Fibroblast of pulmonary artery (primary cell): ENCODE results near the gene MCTP2.

Source experiments
- DNase-seq: peaks from one replicate; pipeline ENCODE4 v3.0.0-alpha.2; 2010; ENCODE audit warnings: low read depth
- H3K4me3 ChIP-seq: replicated peaks from 2 replicates; pipeline ENCODE4 v1.5.1; 2011; ENCODE audit warnings: low read depth, mild to moderate bottlenecking, control low read depth, low read length, moderate library complexity
- TF ChIP-seq, protein P1 (sequence below): IDR thresholded peaks from 2 replicates; pipeline ENCODE4 v1.5.1; 2011; ENCODE audit warnings: mild to moderate bottlenecking, control low read depth, low read length, inconsistent platforms; ENCODE audit errors: missing control alignments

The MCTP2 gene

DNA sequence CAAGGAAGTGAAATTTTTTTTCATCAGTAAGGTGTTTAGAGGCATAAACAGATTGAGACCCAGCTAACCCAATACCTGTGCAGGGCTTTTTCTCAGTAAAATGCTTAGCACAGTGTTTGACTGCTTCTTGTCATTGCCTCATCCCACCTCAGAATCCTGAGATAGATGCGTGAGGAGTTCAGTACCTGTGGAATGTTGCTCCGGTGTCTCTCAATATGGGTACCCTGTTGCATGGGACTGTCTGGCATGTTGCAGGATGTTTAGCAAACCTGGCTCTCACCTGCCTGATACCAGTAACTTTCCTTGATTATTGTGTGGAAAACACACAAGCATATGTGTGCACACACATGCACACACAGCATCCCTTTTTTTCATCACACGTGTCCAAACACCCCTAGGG, 128.4 kb downstream of the MCTP2 start:
- no peak overlapping the region for H3K4me3 ChIP-seq
- DNase-seq, result no peak
- TF ChIP-seq, protein P1, sequence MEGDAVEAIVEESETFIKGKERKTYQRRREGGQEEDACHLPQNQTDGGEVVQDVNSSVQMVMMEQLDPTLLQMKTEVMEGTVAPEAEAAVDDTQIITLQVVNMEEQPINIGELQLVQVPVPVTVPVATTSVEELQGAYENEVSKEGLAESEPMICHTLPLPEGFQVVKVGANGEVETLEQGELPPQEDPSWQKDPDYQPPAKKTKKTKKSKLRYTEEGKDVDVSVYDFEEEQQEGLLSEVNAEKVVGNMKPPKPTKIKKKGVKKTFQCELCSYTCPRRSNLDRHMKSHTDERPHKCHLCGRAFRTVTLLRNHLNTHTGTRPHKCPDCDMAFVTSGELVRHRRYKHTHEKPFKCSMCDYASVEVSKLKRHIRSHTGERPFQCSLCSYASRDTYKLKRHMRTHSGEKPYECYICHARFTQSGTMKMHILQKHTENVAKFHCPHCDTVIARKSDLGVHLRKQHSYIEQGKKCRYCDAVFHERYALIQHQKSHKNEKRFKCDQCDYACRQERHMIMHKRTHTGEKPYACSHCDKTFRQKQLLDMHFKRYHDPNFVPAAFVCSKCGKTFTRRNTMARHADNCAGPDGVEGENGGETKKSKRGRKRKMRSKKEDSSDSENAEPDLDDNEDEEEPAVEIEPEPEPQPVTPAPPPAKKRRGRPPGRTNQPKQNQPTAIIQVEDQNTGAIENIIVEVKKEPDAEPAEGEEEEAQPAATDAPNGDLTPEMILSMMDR, result no peak

DNA sequence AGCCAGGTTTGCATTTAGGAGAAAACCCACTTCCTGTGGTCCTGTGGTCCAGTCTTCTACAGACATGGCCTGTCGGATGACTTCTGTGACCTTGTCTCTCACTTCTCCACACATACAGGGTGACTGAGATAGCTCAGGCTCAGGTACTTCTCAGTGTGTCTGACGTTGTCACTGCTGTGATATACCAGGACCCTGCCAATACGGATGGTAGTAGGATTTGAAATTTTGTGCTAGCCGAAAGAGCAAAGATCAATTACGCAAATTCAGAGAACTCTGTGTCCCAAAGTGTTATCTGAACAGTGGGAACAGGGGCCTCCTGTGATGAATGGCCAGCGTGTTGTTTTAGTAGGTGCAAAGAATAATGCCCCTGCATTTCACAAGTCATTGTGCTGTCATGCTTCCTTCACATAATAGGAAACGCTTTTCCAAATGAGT, 128.9 kb downstream of the MCTP2 start:
- DNase-seq, result no peak
- TF ChIP-seq, protein P1, result no peak
- H3K4me3 ChIP-seq, result no peak overlapping the region

DNA sequence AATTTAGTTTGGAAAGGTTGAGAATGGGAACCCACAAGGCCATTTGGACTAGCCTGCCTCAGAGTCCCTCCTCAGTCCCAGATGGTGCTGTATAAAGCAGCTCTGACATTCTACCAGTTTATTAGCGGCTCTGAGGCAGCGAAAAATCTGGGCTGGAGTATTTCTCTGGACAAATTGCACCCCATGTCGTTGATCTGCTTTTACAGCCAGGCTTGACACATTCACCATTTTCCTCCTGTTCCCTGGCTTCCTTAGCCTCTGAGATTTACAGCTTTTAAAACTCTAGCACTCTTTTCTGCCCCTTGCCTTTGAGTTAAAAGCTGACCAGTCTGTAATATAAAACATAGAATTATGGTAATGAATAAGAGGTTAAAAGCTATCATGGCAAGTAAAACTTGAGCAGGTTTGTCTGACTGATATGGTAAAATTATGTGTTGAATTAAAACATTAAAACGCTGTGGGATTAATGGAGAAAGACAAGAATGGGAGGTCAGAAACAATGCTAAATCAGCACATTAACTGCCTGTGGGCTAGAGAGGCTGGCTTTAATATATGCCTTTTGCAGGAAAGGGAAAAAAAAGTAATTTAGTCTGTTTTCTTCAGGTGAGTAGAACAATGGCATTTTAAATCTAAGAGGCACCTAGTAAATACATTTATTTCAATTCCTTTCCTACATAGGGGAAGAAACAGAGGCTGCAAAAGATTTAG, 131.2 kb downstream of the MCTP2 start:
- DNase-seq, result no peak
- H3K4me3 ChIP-seq, result no peak overlapping the region
- TF ChIP-seq, protein P1, result no peak

DNA sequence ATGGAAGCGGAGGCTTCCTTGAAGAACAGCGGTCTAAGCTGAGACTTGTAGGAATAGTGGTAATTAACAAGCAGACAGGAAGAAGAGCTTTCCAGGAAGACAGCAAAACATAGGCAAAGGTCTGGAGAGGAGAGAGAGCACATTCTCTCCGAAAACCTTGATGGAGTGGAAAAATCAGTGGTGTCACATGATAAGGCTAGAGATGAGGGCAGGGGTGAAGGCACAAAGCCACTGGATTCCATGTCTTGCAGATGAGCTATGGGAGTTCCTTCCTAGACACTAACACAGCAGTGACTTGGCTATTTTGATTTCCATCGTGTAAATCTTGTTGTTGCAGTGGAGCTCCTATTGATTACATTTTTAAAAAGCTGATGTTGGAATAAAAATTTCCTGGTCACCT, 132.0 kb downstream of the MCTP2 start:
- no peak for DNase-seq
- no peak overlapping the region for H3K4me3 ChIP-seq
- TF ChIP-seq, protein P1, result no peak

DNA sequence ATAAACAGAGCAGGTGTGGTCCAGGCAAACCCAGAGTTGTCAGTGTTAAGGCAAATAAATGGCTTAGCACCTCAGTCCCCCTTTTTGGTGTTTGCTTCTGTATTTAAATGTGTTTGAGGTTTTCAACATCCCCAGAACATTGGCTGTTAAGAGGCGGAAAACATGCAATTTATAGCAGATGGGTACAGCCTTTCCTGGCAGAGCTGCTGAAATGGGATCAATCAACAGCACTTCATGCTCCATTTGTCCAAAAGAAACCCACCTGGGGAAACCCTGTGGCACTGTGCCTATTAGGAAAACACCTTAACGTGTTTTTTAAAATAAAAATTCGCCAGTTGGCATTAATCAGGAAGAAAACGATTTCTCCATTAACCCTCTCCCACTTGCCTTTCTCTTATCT, 135.4 kb downstream of the MCTP2 start:
- H3K4me3 ChIP-seq, result no peak overlapping the region
- TF ChIP-seq, protein P1, result no peak
- DNase-seq, result no peak

DNA sequence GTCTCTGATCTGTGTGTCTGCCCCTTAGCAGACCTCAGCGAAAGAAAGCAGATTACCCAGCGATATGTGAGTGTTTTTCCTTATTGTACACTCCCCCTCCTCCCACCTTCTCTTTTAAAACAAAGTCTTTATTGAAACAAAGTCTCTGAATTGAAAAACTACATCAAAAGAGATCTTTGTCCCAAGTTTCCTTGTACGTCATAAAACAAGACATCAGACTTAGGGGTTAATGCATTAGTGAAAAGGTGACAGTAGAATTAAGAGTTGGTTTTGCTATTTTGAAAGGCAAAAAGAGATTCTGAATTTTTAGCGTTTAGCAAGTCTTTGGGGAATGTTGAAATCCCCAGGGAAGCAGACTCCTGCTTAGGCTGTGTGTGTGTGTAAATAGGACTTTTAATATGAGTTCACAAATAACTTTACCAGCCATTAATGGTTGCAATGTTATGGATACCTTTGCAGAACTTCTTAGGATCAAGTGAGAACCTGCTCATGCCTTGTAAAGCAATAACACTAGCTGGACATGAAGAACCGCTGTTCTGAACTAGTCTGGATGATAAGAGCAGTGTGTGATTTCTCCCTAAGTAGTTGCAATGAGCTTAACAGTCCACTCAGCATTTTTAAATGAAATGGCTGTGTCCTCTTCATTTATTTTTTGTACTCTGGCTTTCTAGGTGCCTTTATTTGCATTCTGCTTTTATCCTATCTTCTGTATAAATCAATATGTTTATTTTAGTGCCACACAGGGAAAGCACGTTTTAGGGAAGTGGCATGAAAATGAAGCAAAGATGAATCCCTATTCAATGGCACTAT, 136.6 kb downstream of the MCTP2 start:
- no peak for DNase-seq
- H3K4me3 ChIP-seq, result no peak overlapping the region
- TF ChIP-seq, protein P1, result no peak
